Nephron (organoid): ENCODE results near the gene MESP1.

Source experiments
- H3K27ac Mint-ChIP-seq, 3 experiments: 2 replicates each; pipeline ENCODE4 v1.8.0; 2020; ENCODE audit warnings: mixed read lengths in 3 of 3, mild to moderate bottlenecking in 2 of 3, moderate library complexity in 1 of 3
- H3K27me3 Mint-ChIP-seq: 2 replicates; pipeline ENCODE4 v1.8.0; 2021; ENCODE audit warnings: low read depth, mild to moderate bottlenecking, moderate library complexity, mixed read lengths
- H3K36me3 Mint-ChIP-seq: 2 replicates; pipeline ENCODE4 v1.8.0; 2020; ENCODE audit warnings: low read depth, mixed read lengths
- H3K4me1 Mint-ChIP-seq: 2 replicates; pipeline ENCODE4 v1.8.0; 2020; ENCODE audit warnings: mixed read lengths
- H3K4me3 Mint-ChIP-seq, 3 experiments: 2 replicates each; pipeline ENCODE4 v1.8.0; 2020; ENCODE audit warnings: mild to moderate bottlenecking in 3 of 3, mixed read lengths in 3 of 3, moderate library complexity in 2 of 3
- H3K9me3 Mint-ChIP-seq: 2 replicates; pipeline ENCODE4 v1.8.0; 2020; ENCODE audit warnings: mixed read lengths
- TF ChIP-seq, protein P1 (sequence below), 3 experiments: fragments of 200-600 bp; sonication (generic); IDR thresholded peaks; one replicate each; pipeline ENCODE4 v1.5.0; 2021; ENCODE audit warnings: antibody characterized with exemption in 3 of 3; ENCODE audit not compliant: unreplicated experiment in 3 of 3

The MESP1 gene

DNA sequence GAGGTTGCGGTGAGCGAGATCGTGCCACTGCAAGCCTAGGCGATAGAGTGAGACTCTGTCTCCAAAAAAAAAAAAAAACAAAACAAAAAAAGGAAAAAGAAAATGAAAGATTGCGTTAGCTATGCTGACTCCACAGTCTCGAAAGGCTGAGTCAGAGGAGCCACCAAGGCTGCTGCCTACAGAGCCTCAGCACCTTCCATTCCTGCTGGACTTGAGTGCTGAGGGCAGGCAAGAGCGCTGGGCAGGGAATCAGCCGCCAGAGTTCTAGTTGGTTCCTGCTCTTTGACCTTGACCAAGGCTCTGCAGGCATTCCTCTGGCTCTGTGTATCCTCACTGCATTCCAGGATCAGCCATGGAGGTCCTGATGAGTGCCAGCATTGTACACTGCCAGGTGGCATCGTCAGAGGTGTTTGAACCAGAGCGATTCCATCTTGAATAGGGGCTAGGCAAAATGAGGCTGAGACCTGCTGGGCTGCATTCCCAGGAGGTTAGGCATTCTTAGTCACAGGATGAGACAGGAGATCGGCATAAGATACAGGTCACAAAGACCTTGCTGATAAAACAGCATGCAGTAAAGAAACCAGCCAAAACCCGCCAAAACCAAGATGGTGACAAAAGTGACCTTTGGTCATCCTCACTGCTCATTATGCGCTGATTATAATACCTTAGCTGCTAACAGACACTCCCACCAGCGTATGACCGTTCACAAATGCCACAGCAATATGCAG is 31.0 kb upstream of the MESP1 start:
- Mint-ChIP-seq H3K9me3 (peaks cover 7% of the 10 kb centered on the region), H3K4me3 (no peak overlapping the region), H3K36me3 (peaks cover 7% of the 10 kb centered on the region), H3K27me3 (peaks cover 14% of the 10 kb centered on the region), H3K4me1 (peaks cover 4% of the 10 kb centered on the region), H3K27ac (no peak overlapping the region)
- TF ChIP-seq, protein P1, sequence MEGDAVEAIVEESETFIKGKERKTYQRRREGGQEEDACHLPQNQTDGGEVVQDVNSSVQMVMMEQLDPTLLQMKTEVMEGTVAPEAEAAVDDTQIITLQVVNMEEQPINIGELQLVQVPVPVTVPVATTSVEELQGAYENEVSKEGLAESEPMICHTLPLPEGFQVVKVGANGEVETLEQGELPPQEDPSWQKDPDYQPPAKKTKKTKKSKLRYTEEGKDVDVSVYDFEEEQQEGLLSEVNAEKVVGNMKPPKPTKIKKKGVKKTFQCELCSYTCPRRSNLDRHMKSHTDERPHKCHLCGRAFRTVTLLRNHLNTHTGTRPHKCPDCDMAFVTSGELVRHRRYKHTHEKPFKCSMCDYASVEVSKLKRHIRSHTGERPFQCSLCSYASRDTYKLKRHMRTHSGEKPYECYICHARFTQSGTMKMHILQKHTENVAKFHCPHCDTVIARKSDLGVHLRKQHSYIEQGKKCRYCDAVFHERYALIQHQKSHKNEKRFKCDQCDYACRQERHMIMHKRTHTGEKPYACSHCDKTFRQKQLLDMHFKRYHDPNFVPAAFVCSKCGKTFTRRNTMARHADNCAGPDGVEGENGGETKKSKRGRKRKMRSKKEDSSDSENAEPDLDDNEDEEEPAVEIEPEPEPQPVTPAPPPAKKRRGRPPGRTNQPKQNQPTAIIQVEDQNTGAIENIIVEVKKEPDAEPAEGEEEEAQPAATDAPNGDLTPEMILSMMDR (IDR thresholded peaks at IDR 0.05; ENCODE audit: unreplicated experiment in 3 of 3) = no peak

- H3K36me3 Mint-ChIP-seq = peaks cover 7% of the 10 kb centered on the region
- H3K4me1 Mint-ChIP-seq = peaks cover 4% of the 10 kb centered on the region
- TF ChIP-seq, protein P1 (IDR thresholded peaks at IDR 0.05; ENCODE audit: unreplicated experiment in 3 of 3) = no peak
- no peak overlapping the region for H3K4me3 Mint-ChIP-seq
- H3K27ac Mint-ChIP-seq = no peak overlapping the region
- H3K9me3 Mint-ChIP-seq = peaks cover 7% of the 10 kb centered on the region
- peaks cover 14% of the 10 kb centered on the region for H3K27me3 Mint-ChIP-seq
These were observed 30.0 kb upstream of the MESP1 start for GRCh38 chr15:89781055-89781454.

DNA sequence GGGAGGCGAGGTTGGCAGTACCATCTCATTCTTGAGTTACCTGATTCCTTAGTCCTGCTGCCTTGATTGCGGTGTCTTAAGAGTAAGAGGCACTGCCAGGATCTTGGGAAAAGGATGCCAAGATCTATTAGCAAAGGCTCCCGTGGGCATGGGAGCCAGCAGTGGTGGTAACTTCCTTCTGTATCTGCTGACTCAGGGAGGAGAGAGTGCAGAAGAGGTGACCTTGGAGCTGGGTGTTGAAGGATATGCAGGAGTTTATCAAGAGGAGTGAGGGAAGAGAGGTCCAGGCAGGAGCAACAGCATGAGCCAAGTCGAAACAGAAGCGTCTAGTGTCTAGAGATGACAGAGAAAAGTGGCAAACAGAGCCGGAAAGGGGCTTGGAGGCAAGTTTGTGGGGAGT is 29.6 kb upstream of the MESP1 start:
- peaks cover 3% of the 10 kb centered on the region for H3K9me3 Mint-ChIP-seq
- peaks cover 14% of the 10 kb centered on the region for H3K27me3 Mint-ChIP-seq
- no peak overlapping the region for H3K4me3 Mint-ChIP-seq
- H3K27ac Mint-ChIP-seq = no peak overlapping the region
- H3K36me3 Mint-ChIP-seq = peaks cover 3% of the 10 kb centered on the region
- TF ChIP-seq, protein P1 (IDR thresholded peaks at IDR 0.05; ENCODE audit: unreplicated experiment in 3 of 3) = no peak
- peaks cover 4% of the 10 kb centered on the region for H3K4me1 Mint-ChIP-seq

DNA sequence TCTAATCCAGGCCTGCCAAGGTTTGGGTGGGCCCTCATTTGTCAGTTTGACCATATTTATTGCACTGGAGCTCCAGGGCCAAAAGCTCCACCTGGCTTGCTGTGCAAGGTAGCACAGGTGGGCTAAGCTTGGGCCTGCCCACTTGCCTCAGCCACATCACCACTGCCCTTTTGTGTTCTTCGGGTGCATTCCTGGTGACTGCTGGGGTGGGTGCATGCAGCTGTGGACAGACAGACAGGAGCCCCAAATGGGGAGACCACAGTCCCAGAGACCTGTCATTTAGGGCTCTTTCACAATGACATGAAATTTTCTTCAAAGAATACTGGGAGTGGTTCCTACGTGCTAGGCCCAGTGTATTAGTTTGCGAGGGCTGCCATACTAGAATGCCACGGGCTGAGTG is 27.8 kb upstream of the MESP1 start:
- Mint-ChIP-seq H3K4me3 (no peak overlapping the region), H3K27ac (peak overlapping the region in 1 of 3 experiments; percentile 37), H3K36me3 (no peaks in the 10 kb centered on the region), H3K9me3 (no peaks in the 10 kb centered on the region), H3K4me1 (peaks cover 4% of the 10 kb centered on the region), H3K27me3 (peaks cover 14% of the 10 kb centered on the region)
- TF ChIP-seq, protein P1 (IDR thresholded peaks at IDR 0.05; ENCODE audit: unreplicated experiment in 3 of 3) = no peak

GRCh38 chr15:89777782-89778380 is 26.8 kb upstream of the MESP1 start:
- Mint-ChIP-seq H3K9me3 (no peaks in the 10 kb centered on the region), H3K27ac (peak overlapping the region in 1 of 3 experiments; percentile 37), H3K4me1 (peaks cover under 1% of the 10 kb centered on the region), H3K27me3 (peaks cover 9% of the 10 kb centered on the region), H3K36me3 (no peaks in the 10 kb centered on the region), H3K4me3 (peak overlapping the region in 1 of 3 experiments; percentile 43)
- TF ChIP-seq, protein P1 (IDR thresholded peaks at IDR 0.05; ENCODE audit: unreplicated experiment in 3 of 3) = no peak
